Stimulated activated CD8-positive, alpha-beta memory T cell treated with anti-CD3 and anti-CD28 coated beads, Interleukin-12 subunit alpha, Interleukin-12 subunit beta, amount 100 ng/mL, for 1 hour (primary cell): ENCODE results near the gene SELENOP.
"Not testable (repeated sequence)": the region's sequence is repeated elsewhere in the genome, so short reads cannot be mapped to it uniquely, and the experiment has no call there.

Experiments used
- DNase-seq: peaks from one replicate; pipeline ENCODE4 v3.0.0-alpha.2; 2020; ENCODE audit warnings: low read depth

SELENOP gene, protein sequence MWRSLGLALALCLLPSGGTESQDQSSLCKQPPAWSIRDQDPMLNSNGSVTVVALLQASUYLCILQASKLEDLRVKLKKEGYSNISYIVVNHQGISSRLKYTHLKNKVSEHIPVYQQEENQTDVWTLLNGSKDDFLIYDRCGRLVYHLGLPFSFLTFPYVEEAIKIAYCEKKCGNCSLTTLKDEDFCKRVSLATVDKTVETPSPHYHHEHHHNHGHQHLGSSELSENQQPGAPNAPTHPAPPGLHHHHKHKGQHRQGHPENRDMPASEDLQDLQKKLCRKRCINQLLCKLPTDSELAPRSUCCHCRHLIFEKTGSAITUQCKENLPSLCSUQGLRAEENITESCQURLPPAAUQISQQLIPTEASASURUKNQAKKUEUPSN

DNA sequence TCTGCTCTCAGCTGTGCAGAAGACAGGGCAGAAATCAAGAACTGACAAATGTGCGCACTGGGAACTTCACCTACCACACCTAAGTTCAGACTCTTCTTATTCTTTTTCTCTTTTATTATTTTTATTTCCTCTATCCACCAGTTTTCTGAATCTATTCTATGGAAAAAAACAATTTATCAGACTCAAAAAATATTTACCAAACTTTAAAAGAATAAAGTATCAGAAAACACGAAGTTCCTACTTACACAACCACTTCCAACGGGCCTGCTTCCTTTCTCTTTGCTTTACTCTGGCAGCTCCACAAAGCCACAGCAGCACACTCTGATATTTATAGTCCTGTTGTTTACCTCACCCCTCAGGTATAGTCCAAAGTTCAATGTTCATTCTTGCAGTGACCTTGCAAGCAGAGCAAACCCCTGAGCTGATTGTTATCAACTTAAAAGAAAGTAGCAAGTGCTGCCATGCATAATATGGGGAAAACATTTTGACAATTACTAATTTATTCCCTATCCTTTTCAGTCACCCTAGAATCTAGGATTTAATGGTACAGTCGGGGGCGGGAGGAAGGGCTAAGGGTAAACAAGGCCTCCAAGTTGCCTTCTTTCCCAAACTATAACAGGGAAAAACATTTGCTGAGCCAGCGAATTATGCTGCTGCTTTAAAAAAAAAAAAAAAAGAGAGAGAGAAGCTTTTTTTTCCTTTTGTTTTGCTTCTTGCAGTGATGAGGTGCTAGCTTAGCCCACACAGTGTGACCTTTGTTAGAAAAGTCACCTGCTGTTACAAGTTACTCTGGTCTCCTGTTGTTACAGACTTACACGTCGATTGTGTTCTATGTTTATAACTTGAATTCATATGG is at the start of gene SELENOP:
TSS of gene SELENOP (minus strand) at position 302 of the 856 bp plus-strand sequence. CDS start 3,539 bp downstream, outside the sequence.
- no peak for DNase-seq

DNA sequence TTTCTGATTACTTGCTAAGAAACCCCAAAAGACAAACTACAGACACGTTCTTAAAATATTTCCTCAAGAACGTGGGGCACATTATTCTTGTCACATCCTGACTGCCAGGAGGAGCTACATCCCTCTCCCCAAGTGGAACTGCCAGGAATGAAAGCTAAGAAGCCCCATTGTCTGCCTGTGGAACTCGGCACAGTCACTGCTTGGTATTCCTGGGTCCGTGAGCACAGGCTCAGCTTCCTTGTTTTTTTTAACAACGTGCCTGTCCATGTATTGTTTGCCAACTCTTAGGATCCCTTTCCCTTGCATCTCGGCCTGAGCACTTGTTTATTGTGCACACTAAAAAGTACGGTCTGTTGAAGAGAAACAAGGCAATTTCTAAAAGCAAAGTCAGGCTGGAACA is 47.0 kb upstream of the SELENOP start:
- DNase-seq, result no peak

DNA sequence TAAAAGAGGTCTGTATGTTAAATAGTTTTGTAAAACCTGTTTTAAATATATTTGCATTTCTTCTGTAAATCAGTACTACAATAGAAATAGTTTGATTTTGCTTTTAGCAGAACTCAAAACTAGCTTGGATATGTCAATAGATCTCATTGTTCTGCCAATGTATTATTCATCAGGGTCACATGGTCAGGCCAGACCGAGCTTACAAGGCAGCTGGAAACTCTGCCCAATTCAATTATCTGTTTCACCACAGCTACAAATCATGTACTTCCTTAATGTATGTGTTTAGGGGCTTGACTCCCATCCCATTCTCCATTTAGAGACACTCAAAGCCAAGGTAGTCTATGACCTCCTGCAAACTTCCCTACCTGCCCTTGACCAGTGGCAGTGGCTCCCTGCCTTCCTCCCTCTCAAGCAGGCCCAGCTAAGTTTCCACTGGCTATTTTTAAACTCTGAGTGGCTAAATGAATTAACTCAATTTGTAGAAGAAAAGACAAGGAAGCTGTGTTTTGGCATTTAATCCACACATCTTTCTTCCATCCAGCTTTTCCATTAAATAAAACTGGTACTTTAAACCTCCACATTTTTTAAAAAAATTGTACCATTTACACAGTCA is 46.4 kb upstream of the SELENOP start:
- DNase-seq, result no peak

DNA sequence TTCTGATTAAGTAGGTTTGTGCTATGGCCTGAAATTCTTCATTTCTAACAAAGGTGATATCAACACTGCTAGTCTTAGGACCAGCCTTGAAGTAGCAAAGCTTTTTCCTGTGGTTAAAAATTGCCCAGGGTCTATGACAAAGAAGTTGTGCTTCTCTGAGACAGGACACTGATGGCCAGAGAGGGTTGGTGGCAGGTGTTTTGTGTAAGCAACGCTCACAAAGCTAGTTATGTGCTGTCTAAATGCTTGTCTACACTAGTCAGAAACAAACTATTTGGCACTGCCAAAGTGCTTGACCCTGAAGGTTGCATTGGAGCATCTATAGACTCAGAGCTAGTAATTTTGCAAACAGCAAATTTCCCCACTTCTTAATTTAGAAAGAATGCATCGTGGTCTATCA is 44.1 kb upstream of the SELENOP start:
- no peak for DNase-seq

DNA sequence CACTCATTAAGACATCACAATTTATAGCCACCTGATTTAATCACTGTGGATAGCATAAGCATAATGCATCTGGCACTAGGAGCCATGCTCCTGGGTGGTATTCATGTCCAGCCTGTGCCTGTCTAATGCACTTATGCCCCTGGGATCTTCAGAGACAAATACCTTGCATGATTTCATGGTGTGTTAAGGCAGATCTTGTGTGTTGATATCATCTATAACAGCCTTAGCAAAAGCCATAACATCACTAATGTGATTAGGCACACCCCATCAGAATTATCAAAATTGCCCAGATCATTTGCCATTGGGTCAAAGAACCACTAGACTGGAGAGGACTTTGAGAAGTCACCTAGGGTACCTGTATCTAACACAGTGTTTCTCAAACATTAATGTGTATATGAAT is 43.7 kb upstream of the SELENOP start:
- no peak for DNase-seq

DNA sequence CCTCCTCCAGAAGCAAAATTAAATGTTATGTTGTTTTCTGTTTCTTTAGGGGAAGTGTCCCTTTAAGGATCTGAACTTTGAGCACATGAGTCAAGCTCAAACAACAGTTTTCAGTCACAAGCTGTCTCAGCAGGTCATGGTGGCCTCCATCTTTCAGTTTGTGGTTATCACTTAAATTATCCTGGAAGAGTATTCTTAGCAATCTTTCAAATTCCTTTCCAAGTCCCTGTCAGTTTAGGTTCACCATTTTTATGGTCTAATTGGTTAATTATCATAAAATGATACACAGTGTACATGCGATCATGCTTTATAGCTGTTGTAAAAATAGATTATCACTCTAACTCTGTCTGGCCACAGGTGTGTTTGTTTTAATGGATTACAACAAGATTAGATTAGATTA is 43.1 kb upstream of the SELENOP start:
- DNase-seq, result no peak

DNA sequence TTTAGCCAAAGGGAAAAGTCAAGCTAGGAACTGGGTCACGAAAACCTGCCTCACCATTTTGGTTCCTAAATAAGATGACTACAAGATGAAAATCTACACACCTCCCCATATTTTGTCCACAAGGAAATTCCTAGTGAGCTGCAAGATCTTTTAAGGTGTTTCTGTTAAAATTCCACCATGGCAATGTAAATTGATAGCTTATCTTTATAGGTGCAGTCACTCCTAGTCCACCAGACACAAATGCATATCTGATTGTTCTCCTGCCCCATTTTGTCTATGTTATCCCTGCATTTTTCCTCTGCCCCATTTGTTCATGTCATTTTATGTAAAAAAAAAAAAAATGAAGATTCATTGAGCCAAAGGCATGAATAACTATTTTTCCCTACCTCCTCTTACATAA is 41.1 kb upstream of the SELENOP start:
- no peak for DNase-seq

DNA sequence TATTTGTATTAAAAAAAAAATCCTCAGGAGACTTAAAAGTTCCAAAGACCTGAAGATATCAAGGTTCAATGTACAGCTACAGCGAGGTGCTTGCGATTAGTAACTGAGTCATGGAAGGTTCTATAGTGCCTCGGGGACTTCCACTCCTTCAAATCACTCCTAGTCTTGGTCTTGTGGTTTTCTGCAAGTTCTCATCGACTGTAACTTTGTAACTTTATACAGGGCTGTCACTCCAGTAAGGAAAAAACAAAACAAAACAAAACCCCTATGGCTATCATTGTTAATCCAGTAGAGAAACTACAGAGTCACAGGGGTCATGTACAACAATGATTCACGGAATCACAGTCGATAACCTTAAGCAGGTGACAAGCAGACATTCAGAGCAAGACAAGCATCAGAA is 39.8 kb upstream of the SELENOP start:
- no peak for DNase-seq

DNA sequence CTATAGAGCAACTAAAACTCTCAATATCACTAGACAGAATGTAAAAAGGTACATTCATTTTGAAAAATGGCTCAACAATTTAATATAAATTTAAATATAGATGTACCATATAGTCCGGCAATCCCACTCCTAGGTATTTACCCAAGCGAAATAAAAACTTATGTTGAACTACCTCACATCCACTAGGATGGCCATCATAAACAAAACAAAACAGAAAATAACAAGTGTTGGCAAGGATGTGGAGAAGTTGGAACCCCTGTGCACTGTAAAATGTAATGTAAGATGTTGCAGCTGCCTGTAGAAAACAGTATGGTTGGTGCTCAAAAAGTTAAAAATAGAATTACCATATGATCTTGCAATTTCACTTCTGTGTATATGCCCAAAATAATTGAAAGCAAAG is 36.9 kb upstream of the SELENOP start:
- no peak for DNase-seq

DNA sequence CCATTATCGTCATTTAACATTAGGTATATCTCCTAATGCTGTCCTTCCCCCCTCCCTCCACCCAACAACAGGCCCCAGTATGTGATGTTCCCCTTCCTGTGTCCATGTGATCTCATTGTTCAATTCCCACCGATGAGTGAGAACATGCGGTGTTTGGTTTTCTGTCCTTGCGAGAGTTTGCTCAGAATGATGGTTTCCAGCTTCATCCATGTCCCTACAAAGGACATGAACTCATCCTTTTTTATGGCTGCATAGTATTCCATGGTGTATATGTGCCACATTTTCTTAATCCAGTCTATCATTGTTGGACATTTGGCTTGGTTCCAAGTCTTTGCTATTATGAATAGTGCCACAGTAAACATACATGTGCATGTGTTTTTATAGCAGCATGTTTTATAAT is 32.7 kb upstream of the SELENOP start:
- not testable (repeated sequence) for DNase-seq

DNA sequence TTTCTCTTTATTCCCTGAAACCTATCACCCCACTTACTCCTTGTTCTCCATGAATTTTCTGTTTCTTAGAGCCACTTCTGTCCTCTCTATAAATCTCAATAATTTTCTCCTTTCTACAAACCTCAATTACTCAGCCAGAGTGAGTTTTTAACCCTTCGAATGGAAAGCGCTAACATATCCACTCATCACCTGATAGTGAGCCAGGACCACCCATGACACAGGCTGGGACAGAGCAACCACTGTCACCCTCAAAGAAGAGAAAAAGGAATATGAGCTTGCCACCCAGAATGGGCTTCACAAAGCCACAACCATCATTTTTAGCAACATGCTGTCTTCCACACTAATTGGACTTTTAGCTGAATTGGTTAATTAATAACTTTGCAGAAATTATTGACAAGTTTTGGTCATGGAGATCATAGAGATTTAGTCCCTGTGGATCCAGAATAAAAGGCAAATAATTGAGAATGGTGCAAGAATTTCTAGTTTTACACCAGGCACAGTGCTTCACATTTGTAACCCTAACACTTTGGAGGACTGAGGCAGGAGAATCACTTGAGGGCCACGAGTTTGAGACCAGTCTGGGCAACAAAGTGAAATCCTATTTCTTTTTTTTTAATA is 32.1 kb upstream of the SELENOP start:
- DNase-seq, result no peak

DNA sequence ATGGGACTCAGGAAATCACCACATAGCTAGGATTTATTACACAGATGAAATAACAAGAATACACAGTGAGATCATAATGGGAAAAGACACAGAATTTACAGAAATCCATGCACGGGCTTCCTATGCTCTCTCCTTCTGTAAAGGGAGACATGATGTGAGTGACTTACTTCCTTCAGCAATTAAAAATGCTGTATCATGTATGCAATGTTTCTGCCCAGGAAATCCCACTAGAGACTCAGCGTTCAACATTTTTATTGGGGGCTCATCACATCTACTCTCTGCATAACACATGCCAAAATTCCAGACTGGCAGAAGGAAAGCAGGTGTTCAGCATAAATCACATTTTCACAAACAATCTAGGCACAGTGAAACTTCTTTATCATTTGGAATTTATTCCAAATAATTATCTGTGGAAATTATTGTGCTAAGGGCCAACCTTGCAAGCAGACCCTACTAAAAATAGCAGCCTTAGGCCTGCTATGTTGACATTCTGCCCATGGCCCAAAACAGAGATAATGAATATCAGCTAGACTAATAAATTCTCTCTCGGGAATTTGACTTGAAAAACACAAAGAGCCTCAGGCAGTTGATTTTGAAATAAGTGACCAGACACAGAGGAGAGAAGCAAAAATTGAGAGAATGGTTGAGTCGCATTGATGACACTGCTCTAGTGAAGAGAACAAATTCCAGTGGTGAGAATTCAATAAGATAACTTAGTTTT is 31.4 kb upstream of the SELENOP start:
- DNase-seq, result no peak

DNA sequence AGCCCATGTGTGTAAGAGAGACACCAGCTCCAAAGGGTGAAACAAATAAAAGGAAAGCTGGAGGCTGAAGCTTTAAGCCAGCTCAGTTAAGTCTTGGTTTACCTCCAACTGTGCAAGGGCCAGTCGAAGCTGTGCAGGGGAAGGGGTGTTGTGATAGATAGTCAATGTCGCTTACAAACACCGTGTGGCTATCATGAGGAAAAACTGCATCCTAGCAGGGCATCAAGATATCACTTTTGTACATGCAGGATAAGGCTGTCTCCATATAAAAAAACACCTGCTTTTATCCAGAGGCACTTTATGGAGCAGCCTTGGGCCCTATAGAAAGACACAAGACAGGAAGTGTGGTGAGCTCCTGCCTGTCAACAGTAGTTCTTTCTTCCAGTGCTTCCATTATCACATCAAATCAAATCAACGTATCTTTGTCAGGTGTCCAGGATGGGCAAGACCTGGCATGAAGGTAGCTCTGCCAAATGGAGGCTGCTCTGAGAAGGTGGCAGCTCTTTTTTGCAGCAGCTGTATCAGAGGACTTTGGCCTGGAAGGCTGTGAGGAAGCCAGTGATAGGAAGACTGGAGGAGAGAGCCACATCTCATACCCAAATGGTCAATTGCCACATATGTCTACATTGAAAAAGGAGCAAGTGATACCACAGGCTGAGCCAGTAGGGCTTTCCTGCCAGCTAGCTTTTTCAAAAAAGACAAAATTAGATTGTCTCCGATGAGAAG is 29.3 kb upstream of the SELENOP start:
- DNase-seq, result no peak

DNA sequence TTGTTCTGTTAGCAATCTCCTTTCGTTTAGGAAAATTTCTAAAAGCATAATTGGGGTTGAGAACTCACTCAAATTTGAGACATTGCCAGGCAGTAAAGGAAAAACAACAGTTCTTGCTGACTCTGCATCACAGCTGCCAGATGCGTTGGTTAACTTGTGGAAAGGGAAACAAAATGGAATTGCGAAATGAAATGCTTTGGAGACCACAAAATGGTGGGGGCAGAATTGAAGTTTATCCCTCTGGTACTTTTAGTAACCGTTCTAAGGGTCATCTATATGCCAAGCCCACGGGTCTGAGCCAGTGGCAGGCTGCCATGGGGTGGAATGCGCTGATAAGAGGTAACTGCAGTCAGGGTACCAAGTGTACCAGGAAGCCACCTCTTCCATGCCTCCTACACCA is 28.6 kb upstream of the SELENOP start:
- no peak for DNase-seq

DNA sequence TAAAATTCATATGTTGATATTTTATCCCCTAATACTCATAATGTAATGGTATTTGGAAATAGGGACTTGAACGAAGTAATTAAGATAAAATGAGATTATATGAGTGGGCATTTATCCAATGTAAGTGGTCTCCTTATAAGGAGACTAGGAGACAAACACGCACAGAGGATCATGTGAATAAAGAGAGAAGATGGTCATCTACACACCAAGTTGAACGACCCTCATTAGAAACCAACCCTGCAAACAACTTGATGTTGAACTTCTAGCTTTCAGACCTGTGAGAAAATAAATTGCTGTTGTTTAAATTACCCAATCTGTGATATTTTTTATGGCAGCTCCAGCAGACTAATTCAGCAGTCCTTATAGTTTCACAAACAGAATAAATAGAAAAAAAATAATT is 27.5 kb upstream of the SELENOP start:
- no peak for DNase-seq

DNA sequence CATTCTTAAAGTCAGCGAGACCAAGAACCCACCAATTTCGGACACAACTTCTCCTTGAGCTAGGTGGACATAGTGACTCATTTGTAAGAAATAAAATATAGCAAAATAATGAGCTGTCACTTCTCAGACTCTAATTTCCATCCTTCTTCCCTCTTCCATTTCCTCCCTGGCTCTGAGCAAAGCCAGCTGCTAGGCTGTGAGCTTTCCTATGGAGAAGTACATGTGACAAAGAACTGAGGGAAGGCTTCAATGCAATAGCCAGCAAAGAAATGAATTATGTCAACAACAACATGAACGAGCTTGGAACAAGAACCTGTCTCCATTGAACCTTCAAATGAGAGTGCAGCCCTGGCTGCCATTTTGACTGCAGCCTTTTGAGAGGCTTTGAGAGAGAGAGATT is 25.9 kb upstream of the SELENOP start:
- no peak for DNase-seq

DNA sequence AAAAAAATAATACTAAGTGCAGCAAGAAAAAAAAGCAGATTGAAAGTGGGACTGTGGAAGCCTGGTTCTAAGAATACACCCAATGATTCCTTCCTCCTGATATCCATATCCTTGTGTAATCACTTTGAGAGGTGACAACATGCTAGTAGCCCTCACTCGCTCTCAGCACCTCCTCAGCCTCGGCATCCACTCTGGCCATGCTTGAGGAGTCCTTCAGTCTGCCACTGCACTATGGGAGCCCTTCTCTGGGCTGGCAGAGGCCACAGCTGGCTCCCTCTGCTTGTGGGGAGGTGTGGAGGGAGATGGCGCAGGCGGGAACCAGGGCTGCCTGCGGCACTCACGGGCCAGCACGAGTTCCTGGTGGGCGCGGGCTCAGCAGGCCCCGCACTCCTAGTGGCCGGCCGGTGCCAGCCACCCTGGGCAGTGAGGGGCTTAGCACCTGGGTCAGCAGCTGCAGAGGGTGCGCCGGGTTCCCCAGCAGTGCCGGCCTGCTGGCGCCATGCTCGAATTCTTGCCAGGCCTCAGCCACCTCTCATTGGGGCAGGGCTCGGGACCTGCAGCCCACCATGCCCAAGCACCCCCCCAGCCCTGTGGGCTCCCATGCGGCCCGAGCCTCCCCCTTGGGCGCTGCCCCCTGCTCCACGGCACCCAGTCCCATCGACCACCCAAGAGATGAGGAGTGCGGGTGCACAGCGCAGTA is 24.5 kb upstream of the SELENOP start:
- DNase-seq, result no peak

DNA sequence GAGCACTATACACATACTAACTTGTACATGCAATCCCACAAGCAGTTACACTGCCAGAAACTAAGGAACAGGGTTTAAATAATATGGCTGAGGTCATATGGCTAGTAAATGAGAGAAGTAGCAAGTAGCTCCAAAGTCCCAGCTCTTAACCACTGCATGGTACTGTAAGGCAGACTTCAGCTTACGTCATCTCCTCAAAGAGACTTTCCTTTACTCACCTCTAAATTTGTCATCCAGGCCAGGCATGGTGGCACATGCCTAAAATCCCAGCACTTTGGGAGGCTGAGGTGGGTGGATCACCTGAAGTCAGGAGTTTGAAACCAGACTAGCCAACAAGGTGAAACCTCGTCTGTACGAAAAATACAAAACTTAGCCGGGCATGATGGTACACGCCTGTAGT is 20.4 kb upstream of the SELENOP start:
- DNase-seq, result no peak

DNA sequence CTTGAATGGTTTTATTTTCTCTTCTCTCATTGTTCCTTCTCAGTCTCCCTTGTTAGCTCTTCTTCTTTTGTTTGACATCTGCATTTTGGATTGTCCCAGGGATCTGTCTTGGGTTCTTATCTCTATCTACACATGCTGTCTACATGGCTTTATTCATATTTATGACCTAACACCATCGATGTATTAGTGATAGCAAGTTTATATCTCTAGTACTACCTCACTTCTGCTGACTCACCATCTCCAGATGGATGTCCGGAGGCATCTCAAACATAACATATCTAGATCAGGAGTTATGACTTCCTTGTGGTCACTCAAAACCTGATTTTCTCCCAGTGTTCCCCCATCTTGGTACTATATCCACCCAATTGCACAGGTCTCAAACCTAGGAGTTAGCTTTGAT is 19.2 kb upstream of the SELENOP start:
- no peak for DNase-seq

DNA sequence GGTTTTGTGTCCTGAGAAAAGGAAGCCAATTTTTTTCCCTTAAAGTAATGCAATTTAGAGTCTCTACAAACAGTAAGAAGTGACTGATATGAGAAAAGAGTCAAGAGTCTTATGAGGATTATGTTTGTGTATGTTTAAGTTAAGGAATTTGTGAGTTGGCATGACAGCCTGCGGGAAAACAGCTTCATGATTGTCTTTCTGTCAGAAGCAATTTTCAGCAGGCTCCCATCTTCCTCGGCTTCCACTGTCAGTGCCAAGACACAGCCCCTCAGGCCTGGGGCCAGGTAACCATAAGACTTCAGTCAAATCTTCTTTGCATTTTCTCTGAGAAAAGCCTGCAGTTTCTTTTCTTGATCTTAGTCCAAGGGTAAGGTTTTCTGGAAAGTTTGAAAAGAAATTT is 17.0 kb upstream of the SELENOP start:
- DNase-seq, result no peak
